ENCODE results near the gene CHST1. TPM values are rescaled to one million over a fixed set of nuclear protein-coding genes. Genes with fewer than 3 reads are reported as not detected.

Gene CHST1
- total RNA-seq, 4 donors from 2014 or later: 3.3 to 6.9 (median 3.7) TPM

DNA sequence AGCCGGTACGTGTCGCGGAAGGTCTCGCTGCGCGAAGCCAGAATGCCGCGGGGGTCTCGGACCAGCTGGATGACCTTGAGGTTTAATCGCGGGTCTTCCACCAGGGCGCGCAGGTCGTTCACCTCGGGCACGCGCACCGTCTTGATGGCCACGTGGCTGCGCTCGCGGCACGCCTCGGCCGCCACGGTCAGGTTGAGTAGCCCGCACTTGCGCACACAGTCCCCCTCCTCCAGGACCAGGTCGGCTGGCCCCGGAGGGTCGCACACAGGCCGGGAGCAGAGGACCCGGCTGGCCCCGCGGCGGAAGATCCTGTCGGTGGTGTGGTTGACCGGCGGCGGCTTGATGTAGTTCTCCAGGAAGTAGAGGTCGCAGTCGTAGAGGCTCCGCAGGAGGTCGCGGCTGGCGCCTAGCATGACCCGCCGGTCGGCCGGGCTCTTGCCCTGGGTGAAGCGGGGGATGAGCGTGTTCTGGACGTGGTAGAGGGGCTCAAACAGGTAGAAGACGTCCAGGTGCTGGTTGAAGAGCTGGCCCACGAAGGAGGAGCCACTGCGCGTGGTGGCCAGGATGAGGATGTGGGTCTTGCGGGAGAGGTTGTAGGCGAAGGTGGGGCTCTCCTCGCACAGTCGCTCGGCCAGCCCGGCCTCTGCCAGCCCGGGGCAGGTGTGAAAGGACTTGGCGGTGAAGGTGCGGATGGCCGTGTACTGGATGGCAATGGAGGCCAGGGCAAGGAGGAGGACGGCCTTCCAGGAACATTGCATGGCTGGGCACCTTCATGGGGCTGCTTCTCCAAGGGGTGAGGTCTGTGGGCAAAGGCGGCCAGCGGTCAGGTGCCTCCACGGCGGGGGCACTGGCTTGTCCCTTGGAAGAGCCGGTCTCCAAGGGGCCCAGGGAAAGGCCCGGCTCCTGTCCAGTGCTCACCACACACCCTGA lies 15.0 kb downstream of the CHST1 start:
- no peak overlapping the region for H3K4me3 ChIP-seq
- H3K4me1 ChIP-seq: peaks cover 0 to 11% (median 3%) of the 10 kb centered on the region in 4 donors
- no peaks in the 10 kb centered on the region for H3K9me3 ChIP-seq
- peaks cover 0 to 23% (median 1%) of the 10 kb centered on the region in 4 donors for H3K36me3 ChIP-seq
- H3K27ac ChIP-seq (replicated peaks in 1 of 4): no peak overlapping the region
- no peak for DNase-seq (ENCODE audit: extremely low spot score)
- 75% methylated on average over 42 of the region's 75 CpGs for WGBS
- intact Hi-C loops (cut with DNase I): no loop called here
- TF ChIP-seq POLR2AphosphoS5 (IDR thresholded peaks at IDR 0.05): no peak
- TF ChIP-seq, protein P1, sequence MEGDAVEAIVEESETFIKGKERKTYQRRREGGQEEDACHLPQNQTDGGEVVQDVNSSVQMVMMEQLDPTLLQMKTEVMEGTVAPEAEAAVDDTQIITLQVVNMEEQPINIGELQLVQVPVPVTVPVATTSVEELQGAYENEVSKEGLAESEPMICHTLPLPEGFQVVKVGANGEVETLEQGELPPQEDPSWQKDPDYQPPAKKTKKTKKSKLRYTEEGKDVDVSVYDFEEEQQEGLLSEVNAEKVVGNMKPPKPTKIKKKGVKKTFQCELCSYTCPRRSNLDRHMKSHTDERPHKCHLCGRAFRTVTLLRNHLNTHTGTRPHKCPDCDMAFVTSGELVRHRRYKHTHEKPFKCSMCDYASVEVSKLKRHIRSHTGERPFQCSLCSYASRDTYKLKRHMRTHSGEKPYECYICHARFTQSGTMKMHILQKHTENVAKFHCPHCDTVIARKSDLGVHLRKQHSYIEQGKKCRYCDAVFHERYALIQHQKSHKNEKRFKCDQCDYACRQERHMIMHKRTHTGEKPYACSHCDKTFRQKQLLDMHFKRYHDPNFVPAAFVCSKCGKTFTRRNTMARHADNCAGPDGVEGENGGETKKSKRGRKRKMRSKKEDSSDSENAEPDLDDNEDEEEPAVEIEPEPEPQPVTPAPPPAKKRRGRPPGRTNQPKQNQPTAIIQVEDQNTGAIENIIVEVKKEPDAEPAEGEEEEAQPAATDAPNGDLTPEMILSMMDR (IDR thresholded peaks at IDR 0.05): no peak
- no peak for TF ChIP-seq EP300 (IDR thresholded peaks at IDR 0.05)
- H3K27me3 ChIP-seq: peaks cover 0 to 54% (median 0%) of the 10 kb centered on the region in 4 donors

DNA sequence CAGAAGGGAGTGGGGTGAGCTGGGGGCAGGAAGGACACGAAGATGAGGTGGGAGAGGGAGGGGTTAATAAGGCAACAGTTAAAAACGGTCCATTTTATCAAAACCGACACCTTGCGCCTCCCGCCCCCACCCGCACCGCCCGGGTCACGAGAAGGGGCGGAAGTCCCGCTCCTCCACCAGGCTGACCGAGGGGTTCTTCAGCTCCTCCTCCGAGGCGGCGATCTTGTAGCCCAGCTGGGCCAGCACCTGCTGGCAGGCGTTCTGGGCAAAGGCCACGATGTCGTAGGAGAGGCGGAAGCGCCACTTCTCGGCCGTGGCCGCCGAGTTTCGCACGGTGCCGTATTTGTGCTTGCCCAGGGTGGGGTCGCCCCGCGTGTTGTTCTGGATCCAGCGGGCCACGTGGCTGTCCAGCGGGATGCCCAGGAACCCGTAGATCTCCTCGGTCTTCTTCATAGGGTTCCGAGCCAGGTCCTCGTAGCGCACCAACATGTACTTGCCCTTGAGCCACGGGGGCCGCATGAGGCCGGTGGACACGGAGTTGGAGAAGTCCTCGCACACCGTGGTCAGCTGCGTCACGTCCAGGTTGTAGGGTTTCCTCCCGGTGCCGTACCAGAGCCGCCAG lies 15.8 kb downstream of the CHST1 start:
- intact Hi-C loops (cut with DNase I): no loop called here
- H3K4me3 ChIP-seq: no peak overlapping the region
- H3K36me3 ChIP-seq: peaks cover 0 to 23% (median 1%) of the 10 kb centered on the region in 4 donors
- peaks cover 0 to 7% (median 0%) of the 10 kb centered on the region in 4 donors for H3K4me1 ChIP-seq
- no peak overlapping the region for H3K27ac ChIP-seq (replicated peaks in 1 of 4)
- no peak for DNase-seq (ENCODE audit: extremely low spot score)
- TF ChIP-seq POLR2AphosphoS5 (IDR thresholded peaks at IDR 0.05) (no peak), EP300 (IDR thresholded peaks at IDR 0.05) (no peak), POLR2A (IDR thresholded peaks at IDR 0.05; ENCODE audit: low read depth) (no peak)
- TF ChIP-seq, protein P1 (IDR thresholded peaks at IDR 0.05): no peak
- H3K9me3 ChIP-seq: no peaks in the 10 kb centered on the region
- WGBS: 89% methylated on average over 35 of the region's 49 CpGs
- H3K27me3 ChIP-seq: peaks cover 0 to 60% (median 0%) of the 10 kb centered on the region in 4 donors

- Histone ChIP-seq H3K4me3 (no peak overlapping the region), H3K27me3 (peaks cover 0 to 60% (median 0%) of the 10 kb centered on the region in 4 donors), H3K9me3 (no peaks in the 10 kb centered on the region), H3K27ac (replicated peaks in 1 of 4) (no peak overlapping the region), H3K36me3 (peaks cover 0 to 23% (median 1%) of the 10 kb centered on the region in 4 donors), H3K4me1 (peaks cover 0 to 7% (median 0%) of the 10 kb centered on the region in 4 donors)
- TF ChIP-seq, protein P1 (IDR thresholded peaks at IDR 0.05): no peak
- TF ChIP-seq POLR2AphosphoS5 (IDR thresholded peaks at IDR 0.05): no peak
- TF ChIP-seq POLR2A (IDR thresholded peaks at IDR 0.05; ENCODE audit: low read depth): no peak
- TF ChIP-seq EP300 (IDR thresholded peaks at IDR 0.05): no peak
- intact Hi-C loops (cut with DNase I): no loop called here
- 89% methylated on average over 9 of the region's 9 CpGs for WGBS
- no peak for DNase-seq (ENCODE audit: extremely low spot score)
Measured at GRCh38 chr11:45648931-45649330, 16.5 kb downstream of the CHST1 start.

- WGBS: 25% methylated on average over 1 of the region's 1 CpG
- intact Hi-C loops (cut with DNase I): no loop called here
- Histone ChIP-seq H3K9me3 (no peaks in the 10 kb centered on the region), H3K4me1 (peaks cover 0 to 7% (median 0%) of the 10 kb centered on the region in 4 donors), H3K4me3 (no peak overlapping the region), H3K36me3 (peaks cover 0 to 23% (median 1%) of the 10 kb centered on the region in 4 donors), H3K27ac (replicated peaks in 1 of 4) (no peak overlapping the region), H3K27me3 (peaks cover 0 to 66% (median 0%) of the 10 kb centered on the region in 4 donors)
- TF ChIP-seq EP300 (IDR thresholded peaks at IDR 0.05): no peak
- no peak for TF ChIP-seq POLR2A (IDR thresholded peaks at IDR 0.05; ENCODE audit: low read depth)
- TF ChIP-seq, protein P1 (IDR thresholded peaks at IDR 0.05): no peak
- no peak for TF ChIP-seq POLR2AphosphoS5 (IDR thresholded peaks at IDR 0.05)
- DNase-seq (ENCODE audit: extremely low spot score): no peak
Measured at GRCh38 chr11:45647786-45648185, 17.6 kb downstream of the CHST1 start.

All from esophagus muscularis mucosa (tissue), 4 donors.